WTC11 (cell line): Measurements from ENCODE around the gene IFIT3. TPM values are rescaled to one million over a fixed set of nuclear protein-coding genes. Genes with fewer than 3 reads are reported as not detected.

ENCODE experiments used
- ATAC-seq: fragments of 200-7000 bp; cut with Tn5 transposase; 2 replicates; pipeline ENCODE4 v1.10.0; 2021; ENCODE audit warnings: mild to moderate bottlenecking, moderate library complexity
- CTCF ChIA-PET: fragments of 300-600 bp; sonication (Branson Sonifier 250); formaldehyde crosslinking; loops from one replicate; lab custom pipeline; 2021; ENCODE audit warnings: antibody characterized with exemption; lab: Charles Lee
- POLR2A ChIA-PET: fragments of 350-600 bp; sonication (Branson Sonifier 250); formaldehyde crosslinking; loops from one replicate; lab custom pipeline; 2021; ENCODE audit warnings: antibody characterized with exemption; lab: Charles Lee
- DNase-seq: peaks from one replicate; pipeline ENCODE4 v3.0.0; 2021; ENCODE audit warnings: low spot score
- H3K27ac Mint-ChIP-seq: 2 replicates; pipeline ENCODE4 v1.8.0; 2021; ENCODE audit warnings: mixed read lengths
- H3K27me3 Mint-ChIP-seq: 2 replicates; pipeline ENCODE4 v1.8.0; 2021; ENCODE audit warnings: low read depth, mild to moderate bottlenecking, moderate library complexity, mixed read lengths
- H3K36me3 Mint-ChIP-seq: 2 replicates; pipeline ENCODE4 v1.8.0; 2021; ENCODE audit warnings: mixed read lengths
- H3K4me1 Mint-ChIP-seq: 2 replicates; pipeline ENCODE4 v1.8.0; 2022; ENCODE audit warnings: mixed read lengths
- H3K4me3 Mint-ChIP-seq: 2 replicates; pipeline ENCODE4 v1.8.0; 2021; ENCODE audit warnings: mild to moderate bottlenecking, moderate library complexity, mixed read lengths
- H3K9me3 Mint-ChIP-seq: 2 replicates; pipeline ENCODE4 v1.8.0; 2021; ENCODE audit warnings: mixed read lengths
- ATF1 ChIP-seq: sonication (generic); formaldehyde crosslinking; IDR thresholded peaks from 2 replicates; pipeline ENCODE4 v1.8.1; 2023; ENCODE audit warnings: mild to moderate bottlenecking, moderate library complexity, missing genetic modification reagents
- CBFB ChIP-seq: sonication (generic); formaldehyde crosslinking; IDR thresholded peaks from 2 replicates; pipeline ENCODE4 v1.8.1; 2022; ENCODE audit warnings: mild to moderate bottlenecking, low read depth, missing genetic modification reagents
- E2F4 ChIP-seq: sonication (generic); formaldehyde crosslinking; IDR thresholded peaks from 2 replicates; pipeline ENCODE4 v1.8.1; 2022; ENCODE audit warnings: low read depth, mild to moderate bottlenecking, moderate library complexity, missing genetic modification reagents, borderline replicate concordance
- GABPB1 ChIP-seq: sonication (generic); formaldehyde crosslinking; IDR thresholded peaks from 2 replicates; pipeline ENCODE4 v1.8.1; 2023; ENCODE audit warnings: mild to moderate bottlenecking, missing genetic modification reagents
- GTF2I ChIP-seq: fragments of 250-450 bp; sonication (Bioruptor Pico); conservative IDR thresholded peaks from 2 replicates; pipeline ENCODE4 v1.4.0; 2021; ENCODE audit warnings: mild to moderate bottlenecking
- JUN ChIP-seq: sonication (generic); formaldehyde crosslinking; IDR thresholded peaks from 2 replicates; pipeline ENCODE4 v1.8.0; 2023; ENCODE audit warnings: mild to moderate bottlenecking, missing genetic modification reagents
- NFYB ChIP-seq: sonication (generic); formaldehyde crosslinking; conservative IDR thresholded peaks from 2 replicates; pipeline ENCODE4 v1.8.0; 2022; ENCODE audit warnings: low read depth, missing genetic modification reagents
- NR3C1 ChIP-seq: sonication (generic); formaldehyde crosslinking; conservative IDR thresholded peaks from 2 replicates; pipeline ENCODE4 v1.8.1; 2023; ENCODE audit warnings: low read depth, mild to moderate bottlenecking, missing genetic modification reagents
- SMAD3 ChIP-seq: sonication (generic); formaldehyde crosslinking; IDR thresholded peaks from 2 replicates; pipeline ENCODE4 v1.8.0; 2022; ENCODE audit warnings: missing genetic modification reagents, mild to moderate bottlenecking, borderline replicate concordance
- TEAD1 ChIP-seq: sonication (generic); formaldehyde crosslinking; IDR thresholded peaks from 2 replicates; pipeline ENCODE4 v1.8.0; 2022; ENCODE audit warnings: mild to moderate bottlenecking, missing genetic modification reagents
- ZMAT4 ChIP-seq: fragments of 250-450 bp; sonication (Bioruptor Pico); IDR thresholded peaks from 2 replicates; pipeline ENCODE4 v1.9.0; 2021; ENCODE audit warnings: mild to moderate bottlenecking
- ZNF263 ChIP-seq: sonication (generic); formaldehyde crosslinking; IDR thresholded peaks from 2 replicates; pipeline ENCODE4 v1.8.1; 2022; ENCODE audit warnings: low read depth, mild to moderate bottlenecking, moderate library complexity, missing genetic modification reagents
- ZNF396 ChIP-seq: fragments of 250-450 bp; sonication (Bioruptor Pico); IDR thresholded peaks from 2 replicates; pipeline ENCODE4 v1.8.0; 2021; ENCODE audit warnings: mild to moderate bottlenecking, moderate library complexity, borderline replicate concordance
- ZNF416 ChIP-seq: fragments of 250-450 bp; sonication (Bioruptor Pico); IDR thresholded peaks from 2 replicates; pipeline ENCODE4 v1.9.0; 2021; ENCODE audit warnings: mild to moderate bottlenecking, inconsistent platforms
- ZNF423 ChIP-seq: fragments of 250-450 bp; sonication (Bioruptor Pico); IDR thresholded peaks from 2 replicates; pipeline ENCODE4 v2.1.2; 2022; ENCODE audit warnings: mild to moderate bottlenecking, moderate library complexity
- total RNA-seq: library from RNA; stranded (reverse); gene quantifications from 3 replicates; pipeline ENCODE4 v1.2.3, GENCODE V29; 2021
- TF ChIP-seq, protein P1 (sequence below): fragments of 250-450 bp; sonication (Bioruptor Pico); IDR thresholded peaks from 2 replicates; pipeline ENCODE4 v1.9.0; 2021; ENCODE audit warnings: mild to moderate bottlenecking
- TF ChIP-seq, protein P2 (sequence below): sonication (generic); formaldehyde crosslinking; IDR thresholded peaks from 2 replicates; pipeline ENCODE4 v1.8.0; 2022; ENCODE audit warnings: mild to moderate bottlenecking, missing genetic modification reagents
- TF ChIP-seq, protein P3 (sequence below): sonication (generic); formaldehyde crosslinking; conservative IDR thresholded peaks from 2 replicates; pipeline ENCODE4 v1.8.1; 2022; ENCODE audit warnings: mild to moderate bottlenecking, missing genetic modification reagents
- TF ChIP-seq, protein P4 (sequence below): sonication (generic); formaldehyde crosslinking; IDR thresholded peaks from 2 replicates; pipeline ENCODE4 v1.8.1; 2022; ENCODE audit warnings: mild to moderate bottlenecking, missing genetic modification reagents, moderate library complexity, borderline replicate concordance
- TF ChIP-seq, protein P5 (sequence below): sonication (generic); formaldehyde crosslinking; IDR thresholded peaks from 2 replicates; pipeline ENCODE4 v1.8.1; 2022; ENCODE audit warnings: low read depth, missing genetic modification reagents, borderline replicate concordance

Gene IFIT3
- total RNA-seq, 1 experiment from 2014 or later = 0.42 TPM

GRCh38 chr10:89342206-89342958, 14.6 kb downstream of the IFIT3 start (continued):
- TF ChIP-seq GABPB1 (CRISPR knock-in tag) = no peak
- no peak for TF ChIP-seq E2F4 (CRISPR knock-in tag)
- no peak for TF ChIP-seq GTF2I
- no peak for TF ChIP-seq ATF1 (CRISPR knock-in tag)

GRCh38 chr10:89343089-89343767, 15.4 kb downstream of the IFIT3 start:
- Mint-ChIP-seq H3K9me3 (peaks cover 11% of the 10 kb centered on the region), H3K27ac (no peak overlapping the region), H3K27me3 (no peaks in the 10 kb centered on the region), H3K4me1 (peaks cover 48% of the 10 kb centered on the region), H3K4me3 (no peak overlapping the region), H3K36me3 (peaks cover 5% of the 10 kb centered on the region; the same call in 1 of the 2 replicates)
- TF ChIP-seq JUN (CRISPR knock-in tag) (no peak), ZMAT4 (CRISPR knock-in tag) (no peak), TEAD1 (CRISPR knock-in tag) (no peak), NFYB (no peak), NR3C1 (CRISPR knock-in tag) (no peak), SMAD3 (CRISPR knock-in tag) (no peak), E2F4 (CRISPR knock-in tag) (no peak)
- TF ChIP-seq, protein P1, sequence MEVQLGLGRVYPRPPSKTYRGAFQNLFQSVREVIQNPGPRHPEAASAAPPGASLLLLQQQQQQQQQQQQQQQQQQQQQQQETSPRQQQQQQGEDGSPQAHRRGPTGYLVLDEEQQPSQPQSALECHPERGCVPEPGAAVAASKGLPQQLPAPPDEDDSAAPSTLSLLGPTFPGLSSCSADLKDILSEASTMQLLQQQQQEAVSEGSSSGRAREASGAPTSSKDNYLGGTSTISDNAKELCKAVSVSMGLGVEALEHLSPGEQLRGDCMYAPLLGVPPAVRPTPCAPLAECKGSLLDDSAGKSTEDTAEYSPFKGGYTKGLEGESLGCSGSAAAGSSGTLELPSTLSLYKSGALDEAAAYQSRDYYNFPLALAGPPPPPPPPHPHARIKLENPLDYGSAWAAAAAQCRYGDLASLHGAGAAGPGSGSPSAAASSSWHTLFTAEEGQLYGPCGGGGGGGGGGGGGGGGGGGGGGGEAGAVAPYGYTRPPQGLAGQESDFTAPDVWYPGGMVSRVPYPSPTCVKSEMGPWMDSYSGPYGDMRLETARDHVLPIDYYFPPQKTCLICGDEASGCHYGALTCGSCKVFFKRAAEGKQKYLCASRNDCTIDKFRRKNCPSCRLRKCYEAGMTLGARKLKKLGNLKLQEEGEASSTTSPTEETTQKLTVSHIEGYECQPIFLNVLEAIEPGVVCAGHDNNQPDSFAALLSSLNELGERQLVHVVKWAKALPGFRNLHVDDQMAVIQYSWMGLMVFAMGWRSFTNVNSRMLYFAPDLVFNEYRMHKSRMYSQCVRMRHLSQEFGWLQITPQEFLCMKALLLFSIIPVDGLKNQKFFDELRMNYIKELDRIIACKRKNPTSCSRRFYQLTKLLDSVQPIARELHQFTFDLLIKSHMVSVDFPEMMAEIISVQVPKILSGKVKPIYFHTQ (CRISPR knock-in tag) = no peak
- TF ChIP-seq, protein P2, sequence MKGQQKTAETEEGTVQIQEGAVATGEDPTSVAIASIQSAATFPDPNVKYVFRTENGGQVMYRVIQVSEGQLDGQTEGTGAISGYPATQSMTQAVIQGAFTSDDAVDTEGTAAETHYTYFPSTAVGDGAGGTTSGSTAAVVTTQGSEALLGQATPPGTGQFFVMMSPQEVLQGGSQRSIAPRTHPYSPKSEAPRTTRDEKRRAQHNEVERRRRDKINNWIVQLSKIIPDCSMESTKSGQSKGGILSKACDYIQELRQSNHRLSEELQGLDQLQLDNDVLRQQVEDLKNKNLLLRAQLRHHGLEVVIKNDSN (CRISPR knock-in tag) = no peak
- ChIA-PET POLR2A (no interaction called here), CTCF (no interaction called here)
- ATAC-seq (peak; percentile 33), DNase-seq (no peak)

DNA sequence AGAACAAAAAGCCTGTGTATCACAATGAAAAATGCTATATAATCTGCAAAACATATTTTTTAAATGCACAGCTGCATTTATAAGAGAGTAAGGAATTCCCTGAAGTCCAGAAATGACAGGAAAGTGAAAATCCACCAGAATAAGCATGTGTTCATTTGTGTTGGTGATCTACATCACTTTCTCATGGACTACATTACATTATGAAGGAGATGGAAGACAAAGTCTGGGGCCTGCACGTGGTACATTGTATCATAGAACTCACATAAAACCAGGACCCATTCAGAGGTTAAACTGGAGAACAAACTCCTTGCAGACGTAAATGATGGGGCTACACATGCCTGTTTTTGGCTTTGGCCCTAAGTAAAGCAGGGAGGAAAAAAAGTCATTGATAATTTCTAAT, 16.4 kb downstream of the IFIT3 start:
- ChIA-PET CTCF (no interaction called here), POLR2A (no interaction called here)
- no peaks in the 10 kb centered on the region for H3K27me3 Mint-ChIP-seq
- peaks cover 57% of the 10 kb centered on the region for H3K4me1 Mint-ChIP-seq
- no peak overlapping the region for H3K4me3 Mint-ChIP-seq
- H3K9me3 Mint-ChIP-seq = 0 out of 2 replicates have a peak, but pooled peaks cover 1% of the 10 kb centered on the region
- no peak for ATAC-seq
- no peaks in the 10 kb centered on the region for H3K36me3 Mint-ChIP-seq
- no peak for DNase-seq
- no peak overlapping the region for H3K27ac Mint-ChIP-seq
- no peak for TF ChIP-seq TEAD1 (CRISPR knock-in tag)
- TF ChIP-seq, protein P2 (CRISPR knock-in tag) = no peak
- TF ChIP-seq, protein P3, sequence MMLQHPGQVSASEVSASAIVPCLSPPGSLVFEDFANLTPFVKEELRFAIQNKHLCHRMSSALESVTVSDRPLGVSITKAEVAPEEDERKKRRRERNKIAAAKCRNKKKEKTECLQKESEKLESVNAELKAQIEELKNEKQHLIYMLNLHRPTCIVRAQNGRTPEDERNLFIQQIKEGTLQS (CRISPR knock-in tag) = no peak
- TF ChIP-seq ZNF423 (CRISPR knock-in tag) = no peak
- TF ChIP-seq CBFB (CRISPR knock-in tag) = no peak
- TF ChIP-seq ZNF416 (CRISPR knock-in tag) = no peak
- no peak for TF ChIP-seq ZNF263 (CRISPR knock-in tag)
- no peak for TF ChIP-seq ZNF396 (CRISPR knock-in tag)
- no peak for TF ChIP-seq ATF1 (CRISPR knock-in tag)
- no peak for TF ChIP-seq JUN (CRISPR knock-in tag)
- TF ChIP-seq, protein P4, sequence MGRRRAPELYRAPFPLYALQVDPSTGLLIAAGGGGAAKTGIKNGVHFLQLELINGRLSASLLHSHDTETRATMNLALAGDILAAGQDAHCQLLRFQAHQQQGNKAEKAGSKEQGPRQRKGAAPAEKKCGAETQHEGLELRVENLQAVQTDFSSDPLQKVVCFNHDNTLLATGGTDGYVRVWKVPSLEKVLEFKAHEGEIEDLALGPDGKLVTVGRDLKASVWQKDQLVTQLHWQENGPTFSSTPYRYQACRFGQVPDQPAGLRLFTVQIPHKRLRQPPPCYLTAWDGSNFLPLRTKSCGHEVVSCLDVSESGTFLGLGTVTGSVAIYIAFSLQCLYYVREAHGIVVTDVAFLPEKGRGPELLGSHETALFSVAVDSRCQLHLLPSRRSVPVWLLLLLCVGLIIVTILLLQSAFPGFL (CRISPR knock-in tag) = no peak
- TF ChIP-seq, protein P5, sequence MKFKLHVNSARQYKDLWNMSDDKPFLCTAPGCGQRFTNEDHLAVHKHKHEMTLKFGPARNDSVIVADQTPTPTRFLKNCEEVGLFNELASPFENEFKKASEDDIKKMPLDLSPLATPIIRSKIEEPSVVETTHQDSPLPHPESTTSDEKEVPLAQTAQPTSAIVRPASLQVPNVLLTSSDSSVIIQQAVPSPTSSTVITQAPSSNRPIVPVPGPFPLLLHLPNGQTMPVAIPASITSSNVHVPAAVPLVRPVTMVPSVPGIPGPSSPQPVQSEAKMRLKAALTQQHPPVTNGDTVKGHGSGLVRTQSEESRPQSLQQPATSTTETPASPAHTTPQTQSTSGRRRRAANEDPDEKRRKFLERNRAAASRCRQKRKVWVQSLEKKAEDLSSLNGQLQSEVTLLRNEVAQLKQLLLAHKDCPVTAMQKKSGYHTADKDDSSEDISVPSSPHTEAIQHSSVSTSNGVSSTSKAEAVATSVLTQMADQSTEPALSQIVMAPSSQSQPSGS = no peak
